ENCODE results near the gene UST. TPM values are rescaled to one million over a fixed set of nuclear protein-coding genes. Genes with fewer than 3 reads are reported as not detected.

UST gene
- total and polyA plus RNA-seq, 2 of the 8 experiments (the other 6 are each of a cell fraction or from before 2014, with no cell fraction given) = 13.5 to 34.5 TPM

- no peaks in the 10 kb centered on the region for H3K23me2 ChIP-seq (ENCODE audit: low read depth, low read length)
- TF ChIP-seq TEAD4 (IDR thresholded peaks at IDR 0.05; ENCODE audit: low read depth, low read length) (no peak), EZH2 (IDR thresholded peaks at IDR 0.05; ENCODE audit: low read depth, low read length, severe bottlenecking) (no peak), SP4 (IDR thresholded peaks at IDR 0.05; ENCODE audit: low read length) (no peak), JUND (IDR thresholded peaks at IDR 0.05; ENCODE audit: low read length) (no peak), RBBP5 (IDR thresholded peaks at IDR 0.05; ENCODE audit: borderline replicate concordance, low read depth, low read length) (no peak), POLR2AphosphoS5 (IDR thresholded peaks at IDR 0.05; ENCODE audit: low read depth, low read length) (no peak), GTF2F1 (IDR thresholded peaks at IDR 0.05; ENCODE audit: borderline replicate concordance, low read depth, low read length) (no peak), SIN3A (conservative IDR thresholded peaks at IDR 0.05 in 1 of 2, IDR thresholded peaks at IDR 0.05 in 1 of 2; ENCODE audit: low read depth in 1 of 2, low read length in 2 of 2) (no peak)
- H3K9me3 ChIP-seq (ENCODE audit: insufficient read depth in 2 of 2, low read depth in 1 of 2, low read length in 1 of 2) = no peaks in the 10 kb centered on the region
- no peak overlapping the region for H3K14ac ChIP-seq (ENCODE audit: insufficient read length)
- H2AK5ac ChIP-seq (ENCODE audit: low read depth, low read length) = no peak overlapping the region
- H3K27me3 ChIP-seq (replicated peaks in 1 of 4; ENCODE audit: control insufficient read depth in 3 of 4, extremely low read depth in 1 of 4, insufficient read depth in 3 of 4, low read length in 3 of 4) = no peaks in the 10 kb centered on the region
- H3K18ac ChIP-seq (ENCODE audit: extremely low read depth, low read length) = no peak overlapping the region
- no peak overlapping the region for H4K8ac ChIP-seq (ENCODE audit: extremely low read depth, insufficient read depth, low read length)
- H2BK5ac ChIP-seq (ENCODE audit: low read depth, low read length) = no peak overlapping the region
- H3K56ac ChIP-seq (replicated peaks; ENCODE audit: insufficient read length, low read depth, low read length) = no peak overlapping the region
- WGBS, 2 experiments (ENCODE audit: extremely low coverage in 1 of 2, insufficient coverage in 1 of 2, insufficient read length in 1 of 2, insufficient replicate concordance in 2 of 2, low coverage in 1 of 2, low lambda C conversion rate in 2 of 2, missing lambda C conversion rate in 1 of 2) = 87% methylated on average over 7 of the region's 7 CpGs; no CpG with 5 or more reads in 1 of the 2 experiments
- H3K79me1 ChIP-seq (ENCODE audit: low read depth, low read length) = peaks cover 5% of the 10 kb centered on the region; the same call in 1 of the 2 replicates
- no peaks in the 10 kb centered on the region for H4K20me1 ChIP-seq (replicated peaks in 1 of 2; ENCODE audit: control insufficient read depth in 1 of 2, insufficient read depth in 2 of 2, low read length in 2 of 2)
- CTCF ChIA-PET (ENCODE audit: partially characterized antibody) = interaction anchor here (2.0 kb wide), 1 partner anchor 12 kb away, joined by 4 read pairs; no protein-coding TSS in a partner anchor
- H3K23ac ChIP-seq (ENCODE audit: insufficient read length) = no peak overlapping the region
- peaks cover 3 to 11% (median 7%) of the 10 kb centered on the region in 4 experiments for H3K4me1 ChIP-seq (replicated peaks in 1 of 4; ENCODE audit: control insufficient read depth in 3 of 4, insufficient read depth in 4 of 4, low read length in 3 of 4)
- POLR2A ChIA-PET (ENCODE audit: partially characterized antibody) = no interaction called here
- FAIRE-seq = no peak
- H2BK12ac ChIP-seq (ENCODE audit: low read depth, low read length) = no peak overlapping the region
- no peaks in the 10 kb centered on the region for H3K36me3 ChIP-seq (ENCODE audit: control insufficient read depth in 2 of 4, insufficient read depth in 4 of 4, low read length in 3 of 4)
- H4K5ac ChIP-seq (ENCODE audit: insufficient read length, low read depth, low read length) = no peak overlapping the region
- H3K4ac ChIP-seq (replicated peaks; ENCODE audit: insufficient read length, low read depth, low read length) = no peak overlapping the region
- no peak overlapping the region for H2AFZ ChIP-seq (ENCODE audit: low read length)
- H3K79me2 ChIP-seq (ENCODE audit: control insufficient read depth in 1 of 2, insufficient read depth in 2 of 2, low read length in 2 of 2) = peaks cover 0 to 93% of the 10 kb centered on the region in 2 experiments; a peak in 3 of 4 replicates
- DNase-seq (ENCODE audit: low read depth in 1 of 2, low spot score in 2 of 2) = no peak
- no peak overlapping the region for H4K91ac ChIP-seq (replicated peaks; ENCODE audit: insufficient read length, low read length)
- no peak overlapping the region for H3K4me3 ChIP-seq (ENCODE audit: extremely low read depth in 1 of 4, insufficient read depth in 2 of 4, low read depth in 3 of 4, low read length in 4 of 4)
- H2BK15ac ChIP-seq (ENCODE audit: low read length) = no peak overlapping the region
- H3K4me2 ChIP-seq (ENCODE audit: insufficient read depth in 1 of 2, low read depth in 2 of 2, low read length in 2 of 2) = no peak overlapping the region
- H2BK20ac ChIP-seq (ENCODE audit: low read length) = no peak overlapping the region
- no peak overlapping the region for H2BK120ac ChIP-seq (replicated peaks; ENCODE audit: low read depth, low read length)
- H3K27ac ChIP-seq (ENCODE audit: low read depth, low read length) = no peak overlapping the region
- H3K9ac ChIP-seq (replicated peaks in 1 of 4; ENCODE audit: extremely low read depth in 1 of 4, low read depth in 3 of 4, low read length in 3 of 4) = no peak overlapping the region
These were observed 89.2 kb downstream of the UST start for GRCh38 chr6:148835920-148836441.

All from H1 (cell line).